H9 (cell line): ENCODE measurements around the gene B3GALT5. TPM values are rescaled to one million over a fixed set of nuclear protein-coding genes. Genes with fewer than 3 reads are reported as not detected.

ENCODE experiments used
- DNase-seq: peaks from one replicate; pipeline ENCODE4 v3.0.0-alpha.2; 2017
- H2AFZ ChIP-seq: one replicate; pipeline ENCODE4 v1.6.1; 2013; ENCODE audit warnings: mild to moderate bottlenecking, low read length, control low read depth, moderate library complexity
- H2AK5ac ChIP-seq: 2 replicates; pipeline ENCODE4 v1.6.1; 2013; ENCODE audit warnings: low read length, control low read depth, mixed read lengths; ENCODE audit not compliant: insufficient read length
- H2BK120ac ChIP-seq: one replicate; pipeline ENCODE4 v1.6.1; 2013; ENCODE audit warnings: low read depth, mild to moderate bottlenecking, low read length, control low read depth, inconsistent platforms; ENCODE audit not compliant: poor library complexity, severe bottlenecking
- H2BK12ac ChIP-seq: 2 replicates; pipeline ENCODE4 v1.6.1; 2013; ENCODE audit warnings: low read length, control low read depth, mixed read lengths, low read depth; ENCODE audit not compliant: insufficient read length
- H2BK15ac ChIP-seq: 2 replicates; pipeline ENCODE4 v1.6.1; 2013; ENCODE audit warnings: low read depth, low read length, control low read depth
- H2BK20ac ChIP-seq: one replicate; pipeline ENCODE4 v1.6.1; 2013; ENCODE audit warnings: low read depth, mild to moderate bottlenecking, low read length, control low read depth, inconsistent platforms; ENCODE audit not compliant: poor library complexity, severe bottlenecking
- H2BK5ac ChIP-seq: 2 replicates; pipeline ENCODE4 v1.6.1; 2013; ENCODE audit warnings: low read length, control low read depth, mixed read lengths; ENCODE audit not compliant: insufficient read length
- H3K14ac ChIP-seq: 2 replicates; pipeline ENCODE4 v1.6.1; 2013; ENCODE audit warnings: low read length, control low read depth; ENCODE audit not compliant: insufficient read depth
- H3K18ac ChIP-seq: 2 replicates; pipeline ENCODE4 v1.6.1; 2013; ENCODE audit warnings: low read depth, mild to moderate bottlenecking, mixed read lengths, low read length, control low read depth; ENCODE audit not compliant: insufficient read length
- H3K23ac ChIP-seq: 2 replicates; pipeline ENCODE4 v1.6.1; 2013; ENCODE audit warnings: low read length, control low read depth, mixed read lengths, low read depth; ENCODE audit not compliant: insufficient read length
- H3K23me2 ChIP-seq: 2 replicates; pipeline ENCODE4 v1.6.1; 2013; ENCODE audit warnings: low read depth, mild to moderate bottlenecking, mixed read lengths, low read length, control low read depth; ENCODE audit not compliant: insufficient read length, poor library complexity, severe bottlenecking
- H3K27ac ChIP-seq: 2 replicates; pipeline ENCODE4 v1.5.1; 2013; ENCODE audit warnings: low read length, control low read depth, mixed read lengths, low read depth; ENCODE audit not compliant: insufficient read length
- H3K27me3 ChIP-seq: 2 replicates; pipeline ENCODE4 v1.6.1; 2013; ENCODE audit warnings: low read length, control low read depth, inconsistent platforms; ENCODE audit not compliant: insufficient read depth
- H3K4ac ChIP-seq: 2 replicates; pipeline ENCODE4 v1.6.1; 2013; ENCODE audit warnings: low read depth, mild to moderate bottlenecking, control low read depth, inconsistent platforms, low read length, moderate library complexity
- H3K4me1 ChIP-seq: 2 replicates; pipeline ENCODE4 v1.6.1; 2013; ENCODE audit warnings: low read length, control low read depth, inconsistent platforms; ENCODE audit not compliant: insufficient read depth
- H3K4me2 ChIP-seq: 2 replicates; pipeline ENCODE4 v1.6.1; 2013; ENCODE audit warnings: low read length, control low read depth, mixed read lengths; ENCODE audit not compliant: insufficient read length, insufficient read depth
- H3K56ac ChIP-seq: 2 replicates; pipeline ENCODE4 v1.6.1; 2013; ENCODE audit warnings: low read depth, mild to moderate bottlenecking, mixed read lengths, low read length, control low read depth; ENCODE audit not compliant: insufficient read length
- H3K79me1 ChIP-seq: 2 replicates; pipeline ENCODE4 v1.6.1; 2013; ENCODE audit warnings: low read depth, mild to moderate bottlenecking, moderate library complexity, low read length, control low read depth, inconsistent platforms; ENCODE audit not compliant: insufficient read depth, poor library complexity, severe bottlenecking
- H3K79me2 ChIP-seq: 2 replicates; pipeline ENCODE4 v1.6.1; 2013; ENCODE audit warnings: low read length, control low read depth, inconsistent platforms; ENCODE audit not compliant: insufficient read depth
- H3K9ac ChIP-seq: 2 replicates; pipeline ENCODE4 v1.6.1; 2013; ENCODE audit warnings: low read length, control low read depth, mixed read lengths; ENCODE audit not compliant: insufficient read length; ENCODE audit errors: extremely low read depth
- H3K9me3 ChIP-seq: one replicate; pipeline ENCODE4 v1.6.1; 2013; ENCODE audit warnings: low read depth, low read length, inconsistent platforms; ENCODE audit not compliant: control insufficient read depth
- H3T11ph ChIP-seq: one replicate; pipeline ENCODE4 v1.6.1; 2013; ENCODE audit warnings: mild to moderate bottlenecking, low read length, control low read depth, inconsistent platforms
- H4K20me1 ChIP-seq: one replicate; pipeline ENCODE4 v1.6.1; 2013; ENCODE audit not compliant: control insufficient read depth, insufficient read length, insufficient read depth
- H4K5ac ChIP-seq: 2 replicates; pipeline ENCODE4 v1.6.1; 2013; ENCODE audit warnings: low read depth, mild to moderate bottlenecking, mixed read lengths, low read length, control low read depth; ENCODE audit not compliant: insufficient read length
- H4K8ac ChIP-seq: replicated peaks from 2 replicates; pipeline ENCODE4 v1.6.1; 2013; ENCODE audit warnings: low read length, control low read depth, mixed read lengths, low read depth; ENCODE audit not compliant: insufficient read length
- H4K91ac ChIP-seq: 2 replicates; pipeline ENCODE4 v1.6.1; 2013; ENCODE audit warnings: low read depth, mild to moderate bottlenecking, moderate library complexity, mixed read lengths, low read length, control low read depth; ENCODE audit not compliant: insufficient read length
- H3K27ac Mint-ChIP-seq, 3 experiments: 2 replicates in 2 of 3; 3 replicates in 1 of 3; pipeline ENCODE4 v1.8.0; 2020 to 2021; ENCODE audit warnings: mixed read lengths in 3 of 3, mild to moderate bottlenecking in 1 of 3, moderate library complexity in 1 of 3
- H3K27me3 Mint-ChIP-seq: 2 replicates; pipeline ENCODE4 v1.8.0; 2021; ENCODE audit warnings: low read depth, mild to moderate bottlenecking, moderate library complexity, mixed read lengths
- H3K36me3 Mint-ChIP-seq, 3 experiments: 2 replicates in 2 of 3; 3 replicates in 1 of 3; pipeline ENCODE4 v1.8.0; 2020 to 2021; ENCODE audit warnings: low read depth in 3 of 3, mixed read lengths in 3 of 3; ENCODE audit not compliant: insufficient read depth in 1 of 3
- H3K4me1 Mint-ChIP-seq, 2 experiments: 2 replicates each; pipeline ENCODE4 v1.8.0; 2020; ENCODE audit warnings: mixed read lengths in 2 of 2
- H3K4me3 Mint-ChIP-seq, 2 experiments: 2 replicates in 1 of 2; 3 replicates in 1 of 2; pipeline ENCODE4 v1.8.0; 2020 to 2021; ENCODE audit warnings: mild to moderate bottlenecking in 2 of 2, mixed read lengths in 2 of 2, moderate library complexity in 1 of 2
- H3K9me3 Mint-ChIP-seq, 2 experiments: 2 replicates in 1 of 2; 3 replicates in 1 of 2; pipeline ENCODE4 v1.8.0; 2020; ENCODE audit warnings: mild to moderate bottlenecking in 2 of 2, mixed read lengths in 2 of 2, moderate library complexity in 1 of 2
- CTCF ChIP-seq: fragments of 200-600 bp; sonication (generic); conservative IDR thresholded peaks from 3 replicates; pipeline ENCODE4 v1.8.0; 2021; ENCODE audit warnings: antibody characterized with exemption, mild to moderate bottlenecking
- WGBS: extraction: QIAGEN DNeasy Blood & Tissue Kit; methylation state at CpG from one replicate; pipeline ENCODE4 v1.1.7; 2013; ENCODE audit warnings: missing lambda C conversion rate, low lambda C conversion rate, mixed read lengths; ENCODE audit not compliant: insufficient read length; ENCODE audit errors: extremely low coverage; 5-methylcytosine and 5-hydroxymethylcytosine counted together
- total RNA-seq: library from RNA; stranded (reverse); gene quantifications from 2 replicates; pipeline ENCODE4 v1.2.1, GENCODE V29; 2021

The B3GALT5 gene
- total RNA-seq, 1 experiment from 2014 or later = 24.7 TPM

- H2BK20ac ChIP-seq = no peak overlapping the region
- no peak overlapping the region for H3K23ac ChIP-seq
- no peak overlapping the region for H2BK12ac ChIP-seq
- H3K27ac Mint-ChIP-seq = no peak overlapping the region
- no peak overlapping the region for H4K5ac ChIP-seq
- H3K23me2 ChIP-seq = no peaks in the 10 kb centered on the region
- no peak overlapping the region for H3T11ph ChIP-seq
- peaks cover 12 to 13% of the 10 kb centered on the region in 2 experiments for H3K4me1 Mint-ChIP-seq
- H2BK5ac ChIP-seq = no peak overlapping the region
- no peak overlapping the region for H2AK5ac ChIP-seq
- H3K4ac ChIP-seq = no peak overlapping the region
- no peak overlapping the region for H4K8ac ChIP-seq
- H3K9me3 ChIP-seq = peaks cover 6% of the 10 kb centered on the region
- no peak for TF ChIP-seq CTCF
- no peaks in the 10 kb centered on the region for H3K27me3 Mint-ChIP-seq
- no peak overlapping the region for H4K91ac ChIP-seq
- H2AFZ ChIP-seq = no peak overlapping the region
- H3K9ac ChIP-seq = no peak overlapping the region
- H3K56ac ChIP-seq = no peak overlapping the region
- no peaks in the 10 kb centered on the region for H3K79me1 ChIP-seq
- no peak overlapping the region for H3K14ac ChIP-seq
- H3K4me2 ChIP-seq = no peak overlapping the region
- peaks cover 13 to 14% of the 10 kb centered on the region in 2 experiments for H3K9me3 Mint-ChIP-seq
- no peak overlapping the region for H3K18ac ChIP-seq
- no peaks in the 10 kb centered on the region for H3K4me1 ChIP-seq
- peaks cover 19 to 27% (median 22%) of the 10 kb centered on the region in 3 experiments for H3K36me3 Mint-ChIP-seq
- H3K79me2 ChIP-seq = no peaks in the 10 kb centered on the region
- H2BK15ac ChIP-seq = no peak overlapping the region
- no peak for DNase-seq
- no peaks in the 10 kb centered on the region for H4K20me1 ChIP-seq
- no peak overlapping the region for H3K27ac ChIP-seq
- no peak overlapping the region for H3K4me3 Mint-ChIP-seq
- H3K27me3 ChIP-seq = no peaks in the 10 kb centered on the region
- WGBS = no CpG with 5 or more reads among the region's 1 CpG
- no peak overlapping the region for H2BK120ac ChIP-seq
These were observed 109.1 kb downstream of the B3GALT5 start for GRCh38 chr21:39721885-39722284.

Other genes starting within 250 kb of the B3GALT5 start
- gene LCA5L, start 167.2 kb upstream of the B3GALT5 start, total RNA-seq = 0.46 and 0.50 TPM in 2 replicates
- 2.9 and 4.3 TPM in 2 replicates for gene SH3BGR, start 161.0 kb upstream of the B3GALT5 start, total RNA-seq
- gene IGSF5, start 132.2 kb downstream of the B3GALT5 start, total RNA-seq = 1.9 and 2.1 TPM in 2 replicates